HEK293T (cell line): ENCODE measurements around the gene PXMP4.

Source experiments
- FOXM1 ChIP-seq: fragments of 450-650 bp; IDR thresholded peaks from 2 replicates; pipeline ENCODE4 v1.6.1; 2017; ENCODE audit warnings: mild to moderate bottlenecking, borderline replicate concordance
- LEF1 ChIP-seq: fragments of 450-650 bp; IDR thresholded peaks from 2 replicates; pipeline ENCODE4 v1.6.1; 2017; ENCODE audit warnings: mild to moderate bottlenecking, borderline replicate concordance
- NFRKB ChIP-seq: fragments of 450-650 bp; IDR thresholded peaks from 2 replicates; pipeline ENCODE4 v1.6.1; 2016; ENCODE audit warnings: mild to moderate bottlenecking, moderate library complexity
- SUZ12 ChIP-seq: fragments of 450-650 bp; IDR thresholded peaks from 2 replicates; pipeline ENCODE4 v1.6.1; 2016; ENCODE audit warnings: mild to moderate bottlenecking

DNA sequence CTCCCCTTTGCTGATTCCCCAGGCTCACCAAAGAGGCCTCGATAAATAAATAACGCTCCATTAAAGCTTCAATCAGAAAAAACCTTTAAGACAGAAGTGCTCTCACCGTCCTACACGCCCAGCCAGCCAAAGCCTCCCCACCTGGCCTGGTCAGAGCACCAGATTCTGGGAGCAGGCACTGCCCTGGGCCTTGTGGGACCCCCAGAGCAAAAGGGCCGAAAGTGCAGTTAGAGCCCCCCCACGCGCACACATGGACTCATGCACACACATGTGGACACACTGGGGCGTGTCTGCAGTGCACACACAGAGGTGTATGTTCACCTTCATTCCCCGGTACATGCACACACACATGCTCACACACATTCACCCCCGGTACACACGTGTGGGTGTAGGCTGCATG lies 44.0 kb downstream of the PXMP4 start:
- TF ChIP-seq FOXM1 = no peak
- TF ChIP-seq LEF1 = no peak
- TF ChIP-seq NFRKB = no peak
- no peak for TF ChIP-seq SUZ12
